ENCODE results near the gene ICAM1. TPM values are rescaled to one million over a fixed set of nuclear protein-coding genes. Genes with fewer than 3 reads are reported as not detected.

ICAM1 gene
- total and polyA plus RNA-seq, 10 of the 15 experiments (the other 5 are each of a cell fraction or from before 2014, with no cell fraction given), result 7.6 to 115 (median 60.2) TPM

GRCh38 chr19:10328558-10329429 is 57.9 kb downstream of the ICAM1 start:
- Histone ChIP-seq H3K27ac (ENCODE audit: control insufficient read depth, insufficient read depth) (no peak overlapping the region), H3K4me2 (ENCODE audit: control insufficient read depth, insufficient read depth) (no peak overlapping the region), H3K9me3 (replicated peaks; ENCODE audit: control insufficient read depth, insufficient read depth, low read length) (no peaks in the 10 kb centered on the region), H3K79me2 (ENCODE audit: control insufficient read depth, insufficient read depth, low read length) (peaks cover 31% of the 10 kb centered on the region), H3K4me1 (ENCODE audit: control insufficient read depth, insufficient read depth, low read length) (peaks cover 6% of the 10 kb centered on the region), H3K4me3 (no peak overlapping the region), H2AFZ (ENCODE audit: control insufficient read depth, low read depth, low read length) (no peak overlapping the region), H3K27me3 (replicated peaks in 1 of 2; ENCODE audit: control insufficient read depth in 2 of 2, insufficient read depth in 2 of 2, low read length in 1 of 2) (no peaks in the 10 kb centered on the region), H3K36me3 (ENCODE audit: control insufficient read depth in 2 of 2, insufficient read depth in 2 of 2, low read length in 1 of 2) (peaks cover 22 to 36% of the 10 kb centered on the region in 2 experiments), H4K20me1 (ENCODE audit: control insufficient read depth, insufficient read depth) (no peaks in the 10 kb centered on the region), H3K9ac (ENCODE audit: control insufficient read depth, insufficient read depth, low read length) (no peak overlapping the region)
- intact Hi-C loops (cut with micrococcal nuclease; ENCODE audit: unreplicated experiment) (no loop called here), in situ Hi-C loops (cut with MboI) (no loop called here)
- TSS peak; percentile 6 for BruUV-seq (replicated peaks)
- DNase-seq (ENCODE audit: low read depth, low spot score) (no peak), ATAC-seq (no peak), FAIRE-seq (no peak)
- ChIA-PET RAD21 (ENCODE audit: unreplicated experiment) (interaction anchor here (0.7 kb wide), 1 partner anchor 60 kb away, joined by 3 read pairs; no protein-coding TSS in a partner anchor), SMC1A (ENCODE audit: uncharacterized antibody, unreplicated experiment) (no interaction called here), CTCF (interaction anchor here (0.8 kb wide), 1 partner anchor 11 kb away, joined by 3 read pairs; no protein-coding TSS in a partner anchor), POLR2A (interaction anchor here (0.7 kb wide), 1 partner anchor 363 kb away, joined by 4 read pairs; no protein-coding TSS in a partner anchor)
- WGBS (ENCODE audit: insufficient coverage, insufficient replicate concordance, low lambda C conversion rate, missing lambda C conversion rate), result 98% methylated on average over 41 of the region's 41 CpGs
- TF ChIP-seq YBX1 (IDR thresholded peaks at IDR 0.05), result no peak
- no peak for TF ChIP-seq PAX5 (IDR thresholded peaks at IDR 0.05; ENCODE audit: borderline replicate concordance, low read depth, low read length)
- no peak for TF ChIP-seq WRNIP1 (IDR thresholded peaks at IDR 0.05; ENCODE audit: borderline replicate concordance, low read depth, low read length)
- no peak for TF ChIP-seq MYB (IDR thresholded peaks at IDR 0.05; ENCODE audit: borderline replicate concordance, low read depth, low read length)
- no peak for TF ChIP-seq SP1 (IDR thresholded peaks at IDR 0.05; ENCODE audit: low read depth, low read length)
- TF ChIP-seq TARDBP (IDR thresholded peaks at IDR 0.05; ENCODE audit: borderline replicate concordance), result no peak
- TF ChIP-seq BACH1 (IDR thresholded peaks at IDR 0.05; ENCODE audit: borderline replicate concordance), result no peak
- TF ChIP-seq EED (IDR thresholded peaks at IDR 0.05; ENCODE audit: low read depth), result no peak
- no peak for TF ChIP-seq SREBF2 (IDR thresholded peaks at IDR 0.05; ENCODE audit: low read length)
- no peak for TF ChIP-seq POLR2AphosphoS2 (IDR thresholded peaks at IDR 0.05; ENCODE audit: low read depth, low read length)
- no peak for TF ChIP-seq BHLHE40 (IDR thresholded peaks at IDR 0.05; ENCODE audit: borderline replicate concordance in 1 of 2, low read depth in 2 of 2, low read length in 1 of 2)
- no peak for TF ChIP-seq CUX1 (IDR thresholded peaks at IDR 0.05; ENCODE audit: insufficient replicate concordance, low read depth, low read length)
- TF ChIP-seq NFIC (IDR thresholded peaks at IDR 0.05; ENCODE audit: low read depth, low read length), result no peak
- no peak for TF ChIP-seq CBX5 (IDR thresholded peaks at IDR 0.05; ENCODE audit: low read depth)
- TF ChIP-seq NRF1 (conservative IDR thresholded peaks at IDR 0.05; ENCODE audit: low read depth, low read length), result no peak
- TF ChIP-seq NR2C1 (IDR thresholded peaks at IDR 0.05), result no peak
- TF ChIP-seq TBL1XR1 (IDR thresholded peaks at IDR 0.05; ENCODE audit: low read depth, low read length), result no peak
- no peak for TF ChIP-seq SUZ12 (IDR thresholded peaks at IDR 0.05; ENCODE audit: unreplicated experiment)
- no peak for TF ChIP-seq SIN3A (IDR thresholded peaks at IDR 0.05; ENCODE audit: low read depth, low read length)
- no peak for TF ChIP-seq ZNF274 (IDR thresholded peaks at IDR 0.05; ENCODE audit: insufficient read depth, insufficient read length)

All from GM12878 (cell line).